GM21723 (cell line): Measurements from ENCODE around the gene SEMA6A.
"Not testable (repeated sequence)": the region's sequence is repeated elsewhere in the genome, so short reads cannot be mapped to it uniquely, and the experiment has no call there.

Experiments used
- ATAC-seq: cut with Tn5 transposase; IDR thresholded peaks from one replicate; pipeline ENCODE4 v1.9.1; 2021; ENCODE audit warnings: mild to moderate bottlenecking, moderate library complexity; ENCODE audit not compliant: unreplicated experiment

Gene SEMA6A

GRCh38 chr5:116553366-116553765 lies 21.3 kb downstream of the SEMA6A start:
- ATAC-seq, result no peak

GRCh38 chr5:116550082-116550481 lies 24.5 kb downstream of the SEMA6A start:
- no peak for ATAC-seq

- no peak for ATAC-seq
Measured at GRCh38 chr5:116546743-116547124, 27.9 kb downstream of the SEMA6A start.

- no peak for ATAC-seq
Measured at GRCh38 chr5:116546033-116546742, 28.4 kb downstream of the SEMA6A start.

GRCh38 chr5:116545465-116545864 lies 29.2 kb downstream of the SEMA6A start:
- not testable (repeated sequence) for ATAC-seq

GRCh38 chr5:116544531-116545241 lies 29.9 kb downstream of the SEMA6A start:
- no peak for ATAC-seq

- ATAC-seq, result no peak
Measured at GRCh38 chr5:116543501-116543900, 31.1 kb downstream of the SEMA6A start.

- ATAC-seq, result no peak
Measured at GRCh38 chr5:116542619-116543018, 32.0 kb downstream of the SEMA6A start.

GRCh38 chr5:116539222-116539621 lies 35.4 kb downstream of the SEMA6A start:
- ATAC-seq, result no peak

GRCh38 chr5:116536316-116537083 lies 38.1 kb downstream of the SEMA6A start:
- no peak for ATAC-seq

- ATAC-seq, result no peak
Measured at GRCh38 chr5:116534964-116535651, 39.5 kb downstream of the SEMA6A start.

GRCh38 chr5:116532762-116533525 lies 41.7 kb downstream of the SEMA6A start:
- peak; percentile 58 for ATAC-seq

- no peak for ATAC-seq
Measured at GRCh38 chr5:116531635-116532034, 43.0 kb downstream of the SEMA6A start.

GRCh38 chr5:116531117-116531516 lies 43.5 kb downstream of the SEMA6A start:
- no peak for ATAC-seq

- ATAC-seq, result no peak
Measured at GRCh38 chr5:116530276-116530675, 44.3 kb downstream of the SEMA6A start.

GRCh38 chr5:116529615-116530014 lies 45.0 kb downstream of the SEMA6A start:
- no peak for ATAC-seq

- ATAC-seq, result no peak
Measured at GRCh38 chr5:116528519-116529234, 45.9 kb downstream of the SEMA6A start.

- ATAC-seq, result no peak
Measured at GRCh38 chr5:116527582-116527981, 47.0 kb downstream of the SEMA6A start.

GRCh38 chr5:116525674-116526073 lies 48.9 kb downstream of the SEMA6A start:
- no peak for ATAC-seq

- no peak for ATAC-seq
Measured at GRCh38 chr5:116524966-116525365, 49.7 kb downstream of the SEMA6A start.
